Neural progenitor cell (in vitro differentiated cells): ENCODE measurements around the gene DIS3L2.

Experiments used
- CTCF ChIP-seq: fragments of 200-600 bp; sonication (generic); IDR thresholded peaks from 2 replicates; pipeline ENCODE4 v1.5.1; 2017; ENCODE audit warnings: antibody characterized with exemption, mild to moderate bottlenecking
- EZH2 ChIP-seq: fragments of 200-600 bp; sonication (generic); IDR thresholded peaks from 2 replicates; pipeline ENCODE4 v1.6.1; 2017; ENCODE audit warnings: antibody characterized with exemption, mild to moderate bottlenecking, moderate library complexity
- EZH2phosphoT487 ChIP-seq: fragments of 200-600 bp; sonication (generic); IDR thresholded peaks from 2 replicates; pipeline ENCODE4 v1.6.1; 2017; ENCODE audit warnings: antibody characterized with exemption

DNA sequence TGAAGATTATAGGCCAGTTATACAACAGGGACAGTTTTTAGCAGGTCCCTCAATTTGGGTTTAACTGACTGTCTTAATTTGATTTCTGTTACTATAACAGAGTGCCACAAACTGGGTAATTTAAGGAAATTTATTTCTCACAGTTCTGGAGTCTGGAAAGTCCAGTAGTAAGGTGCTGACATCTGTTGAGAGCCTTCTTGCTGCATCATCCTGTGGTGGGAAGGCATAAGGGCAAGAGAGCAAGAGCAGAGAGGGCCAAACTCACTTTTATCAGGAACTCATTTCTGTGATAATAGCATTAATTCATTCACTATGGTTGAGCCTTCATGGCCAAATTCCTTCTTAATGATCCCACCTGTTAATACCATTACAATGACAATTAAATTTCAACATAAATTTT is 36.5 kb downstream of the DIS3L2 start:
- TF ChIP-seq CTCF, result no peak
- no peak for TF ChIP-seq EZH2
- TF ChIP-seq EZH2phosphoT487, result no peak
